Eye (tissue), 1 donor: Measurements from ENCODE around the gene SCAF1.
A peak's percentile ranks its signal among the peaks of the same experiment; 100 is the strongest.

Experiments used
- DNase-seq: peaks from one replicate; pipeline ENCODE4 v3.0.0-alpha.2; 2015

Gene SCAF1

GRCh38 chr19:49686503-49687088 lies 44.6 kb downstream of the SCAF1 start:
- DNase-seq: no peak

GRCh38 chr19:49687150-49687549 lies 45.1 kb downstream of the SCAF1 start:
- no peak for DNase-seq

GRCh38 chr19:49687566-49688316 lies 45.7 kb downstream of the SCAF1 start:
- no peak for DNase-seq

GRCh38 chr19:49688531-49689132 lies 46.6 kb downstream of the SCAF1 start:
- no peak for DNase-seq

GRCh38 chr19:49689133-49690078 lies 47.4 kb downstream of the SCAF1 start, which contains the start of gene ADM5:
TSS of gene ADM5 (plus strand) at chr19:49689594. CDS start at chr19:49689838, 244 bp downstream.
- DNase-seq: peak; percentile 65

- DNase-seq: no peak
Observed at GRCh38 chr19:49690079-49690655, 48.2 kb downstream of the SCAF1 start.

GRCh38 chr19:49690656-49691242 lies 48.7 kb downstream of the SCAF1 start, which contains the start of gene CPT1C:
TSS of gene CPT1C (plus strand) at chr19:49691116. CDS start at chr19:49692253, 1,137 bp downstream.
- DNase-seq: peak; percentile 95

GRCh38 chr19:49691243-49692146 lies 49.5 kb downstream of the SCAF1 start:
- DNase-seq: peak; percentile 95

- no peak for DNase-seq
Observed at GRCh38 chr19:49692147-49692506, 50.1 kb downstream of the SCAF1 start.

- no peak for DNase-seq
Observed at GRCh38 chr19:49696115-49696514, 54.1 kb downstream of the SCAF1 start.

- no peak for DNase-seq
Observed at GRCh38 chr19:49696865-49697264, 54.9 kb downstream of the SCAF1 start.

- DNase-seq: no peak
Observed at GRCh38 chr19:49699364-49699763, 57.4 kb downstream of the SCAF1 start.

- no peak for DNase-seq
Observed at GRCh38 chr19:49700563-49700962, 58.6 kb downstream of the SCAF1 start.

- DNase-seq: no peak
Observed at GRCh38 chr19:49701271-49701786, 59.3 kb downstream of the SCAF1 start.

- no peak for DNase-seq
Observed at GRCh38 chr19:49704888-49705642, 63.1 kb downstream of the SCAF1 start.

- DNase-seq: no peak
Observed at GRCh38 chr19:49705919-49706318, 63.9 kb downstream of the SCAF1 start.
